Smooth muscle cell (in vitro differentiated cells): ENCODE measurements around the gene TNFRSF11A. TPM values are rescaled to one million over a fixed set of nuclear protein-coding genes. Genes with fewer than 3 reads are reported as not detected.

Experiments used
- DNase-seq: peaks from one replicate; lab custom pipeline; 2025; ENCODE audit not compliant: unreplicated experiment; lab: John Stamatoyannopoulos, UW
- H2AFZ ChIP-seq: fragments of 200-600 bp; sonication (generic); 2 replicates; pipeline ENCODE4 v1.6.0; 2016; ENCODE audit warnings: antibody characterized with exemption, low read depth, mild to moderate bottlenecking
- H3F3A ChIP-seq: fragments of 200-600 bp; sonication (generic); 2 replicates; pipeline ENCODE4 v1.6.0; 2017; ENCODE audit warnings: antibody characterized with exemption, low read depth
- H3K27ac ChIP-seq: fragments of 200-600 bp; sonication (generic); 2 replicates; pipeline ENCODE4 v1.5.1; 2016; ENCODE audit warnings: low read depth, mild to moderate bottlenecking
- H3K27me3 ChIP-seq: fragments of 200-600 bp; sonication (generic); 2 replicates; pipeline ENCODE4 v1.6.1; 2016; ENCODE audit warnings: low read depth, mild to moderate bottlenecking
- H3K36me3 ChIP-seq: fragments of 200-600 bp; sonication (generic); 2 replicates; pipeline ENCODE4 v1.5.1; 2016; ENCODE audit warnings: low read depth
- H3K4me1 ChIP-seq: fragments of 200-600 bp; sonication (generic); 2 replicates; pipeline ENCODE4 v1.5.1; 2016; ENCODE audit warnings: low read depth
- H3K4me2 ChIP-seq: fragments of 200-600 bp; sonication (generic); 2 replicates; pipeline ENCODE4 v1.6.0; 2016; ENCODE audit warnings: mild to moderate bottlenecking
- H3K4me3 ChIP-seq: fragments of 200-600 bp; sonication (generic); 2 replicates; pipeline ENCODE4 v1.5.1; 2016; ENCODE audit warnings: mild to moderate bottlenecking
- H3K79me2 ChIP-seq: fragments of 200-600 bp; sonication (generic); 2 replicates; pipeline ENCODE4 v1.6.0; 2016; ENCODE audit warnings: low read depth, mild to moderate bottlenecking
- H3K9ac ChIP-seq: fragments of 200-600 bp; sonication (generic); 2 replicates; pipeline ENCODE4 v1.6.0; 2016; ENCODE audit warnings: low read depth
- H3K9me3 ChIP-seq: fragments of 200-600 bp; sonication (generic); replicated peaks from 2 replicates; pipeline ENCODE4 v1.5.1; 2016; ENCODE audit warnings: low read depth
- H4K20me1 ChIP-seq: fragments of 200-600 bp; sonication (generic); 2 replicates; pipeline ENCODE4 v1.6.0; 2016; ENCODE audit warnings: low read depth
- CTCF ChIP-seq: fragments of 200-600 bp; sonication (generic); IDR thresholded peaks from 2 replicates; pipeline ENCODE4 v1.5.1; 2017; ENCODE audit warnings: borderline replicate concordance, mild to moderate bottlenecking, antibody characterized with exemption; ENCODE audit not compliant: insufficient read depth, poor library complexity, severe bottlenecking
- WGBS: methylation state at CpG from one replicate; pipeline ENCODE4 v1.1.7; 2016; ENCODE audit warnings: low lambda C conversion rate; 5-methylcytosine and 5-hydroxymethylcytosine counted together
- polyA plus RNA-seq: library from polyadenylated mRNA; unstranded; fragments of >200 nt; fragmentation: Nextera tagmentation; extraction: Ambion mirVana; gene quantifications from 2 replicates; pipeline ENCODE4 v1.2.1, GENCODE V29; 2016
- total RNA-seq: library from RNA; depleted of rRNA; stranded (reverse); fragments of >200 nt; gene quantifications from 2 replicates; pipeline ENCODE4 v1.2.3, GENCODE V29; 2014

TNFRSF11A gene
- total and polyA plus RNA-seq, 2 experiments from 2014 or later, result under 0.01 TPM; not detected in 1

- H3K4me3 ChIP-seq, result no peak overlapping the region
- peaks cover 8% of the 10 kb centered on the region for H3K4me1 ChIP-seq
- H3K36me3 ChIP-seq, result no peaks in the 10 kb centered on the region
- H3K27ac ChIP-seq, result no peak overlapping the region
- H2AFZ ChIP-seq, result no peak overlapping the region
- no peak for TF ChIP-seq CTCF
- no peaks in the 10 kb centered on the region for H4K20me1 ChIP-seq
- H3F3A ChIP-seq, result no peaks in the 10 kb centered on the region
- no peak for DNase-seq
- 94% methylated on average over 13 of the region's 13 CpGs for WGBS
- peaks cover 58% of the 10 kb centered on the region for H3K27me3 ChIP-seq
- H3K79me2 ChIP-seq, result no peaks in the 10 kb centered on the region
- no peak overlapping the region for H3K4me2 ChIP-seq
- H3K9me3 ChIP-seq, result no peaks in the 10 kb centered on the region
- H3K9ac ChIP-seq, result no peak overlapping the region
These were observed 8.0 kb downstream of the TNFRSF11A start for GRCh38 chr18:62332964-62333695.

- WGBS, result 97% methylated on average over 8 of the region's 8 CpGs
- Histone ChIP-seq H3K4me3 (no peak overlapping the region), H3K27me3 (peaks cover 58% of the 10 kb centered on the region), H3K9ac (no peak overlapping the region), H3K36me3 (no peaks in the 10 kb centered on the region), H4K20me1 (no peaks in the 10 kb centered on the region), H3K79me2 (no peaks in the 10 kb centered on the region), H3K4me2 (no peak overlapping the region), H3F3A (no peaks in the 10 kb centered on the region), H3K27ac (no peak overlapping the region), H3K4me1 (peaks cover 13% of the 10 kb centered on the region), H3K9me3 (no peaks in the 10 kb centered on the region), H2AFZ (no peak overlapping the region)
- TF ChIP-seq CTCF, result no peak
- no peak for DNase-seq
These were observed 9.0 kb downstream of the TNFRSF11A start for GRCh38 chr18:62334120-62334519.

DNA sequence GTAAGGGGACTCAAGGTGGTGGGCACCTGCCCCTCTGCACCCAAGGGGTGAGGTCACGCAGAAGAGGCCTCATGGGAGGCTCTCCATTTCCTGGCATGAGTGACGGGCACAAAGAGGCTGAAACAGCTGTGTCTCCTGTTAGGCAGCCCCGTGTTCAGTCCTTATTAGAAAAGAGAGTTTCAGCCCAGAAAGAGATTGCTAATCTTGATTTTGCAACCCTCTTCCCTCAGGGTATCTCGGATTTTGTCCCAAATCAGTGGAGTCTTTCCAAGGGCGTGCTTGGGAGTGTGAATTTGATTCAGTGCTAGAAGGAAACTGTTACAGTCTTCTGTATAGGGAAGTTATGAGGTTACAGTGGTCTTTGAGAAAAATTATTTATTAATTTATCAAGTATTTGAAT lies 10.4 kb downstream of the TNFRSF11A start:
- H4K20me1 ChIP-seq, result no peaks in the 10 kb centered on the region
- H3K4me1 ChIP-seq, result peaks cover 10% of the 10 kb centered on the region
- no peaks in the 10 kb centered on the region for H3K9me3 ChIP-seq
- H2AFZ ChIP-seq, result no peak overlapping the region
- no peak overlapping the region for H3K9ac ChIP-seq
- no peaks in the 10 kb centered on the region for H3K36me3 ChIP-seq
- no peak for TF ChIP-seq CTCF
- no peak overlapping the region for H3K4me2 ChIP-seq
- WGBS, result 76% methylated on average over 5 of the region's 5 CpGs
- no peak overlapping the region for H3K4me3 ChIP-seq
- H3K27ac ChIP-seq, result no peak overlapping the region
- peaks cover 62% of the 10 kb centered on the region for H3K27me3 ChIP-seq
- H3K79me2 ChIP-seq, result no peaks in the 10 kb centered on the region
- H3F3A ChIP-seq, result no peaks in the 10 kb centered on the region
- no peak for DNase-seq

GRCh38 chr18:62336618-62337017 lies 11.5 kb downstream of the TNFRSF11A start:
- Histone ChIP-seq H3K36me3 (no peaks in the 10 kb centered on the region), H3F3A (no peaks in the 10 kb centered on the region), H2AFZ (no peak overlapping the region), H3K9ac (no peak overlapping the region), H3K79me2 (no peaks in the 10 kb centered on the region), H3K4me1 (peaks cover 10% of the 10 kb centered on the region), H3K4me2 (no peak overlapping the region), H3K27ac (no peak overlapping the region), H4K20me1 (no peaks in the 10 kb centered on the region), H3K4me3 (no peak overlapping the region), H3K9me3 (no peaks in the 10 kb centered on the region), H3K27me3 (peaks cover 61% of the 10 kb centered on the region)
- 72% methylated on average over 5 of the region's 5 CpGs for whole genome bisulfite sequencing
- no peak for DNase-seq
- TF ChIP-seq CTCF, result no peak
